SK-N-SH (cell line): Measurements from ENCODE around the gene DCD. TPM values are rescaled to one million over a fixed set of nuclear protein-coding genes. Genes with fewer than 3 reads are reported as not detected.

Experiments
- CTCF ChIA-PET: fragments of 300-600, 350-600 bp; formaldehyde crosslinking; extraction: SDS; loops from one replicate; lab custom pipeline; 2021; lab: Yijun Ruan, JAX
- POLR2A ChIA-PET: fragments of 350-600 bp; sonication (Branson Sonifier 250); formaldehyde crosslinking; extraction: SDS; loops from one replicate; lab custom pipeline; 2020; ENCODE audit warnings: antibody characterized with exemption, inconsistent platforms; lab: Yijun Ruan, JAX
- DNase-seq: peaks from one replicate; pipeline ENCODE4 v3.0.0; 2012
- H2AFZ ChIP-seq: fragments of 200-600 bp; sonication (generic); 2 replicates; pipeline ENCODE4 v1.8.1; 2016; ENCODE audit warnings: antibody characterized with exemption, mild to moderate bottlenecking, low read depth
- H3F3A ChIP-seq: fragments of 200-600 bp; sonication (generic); replicated peaks from 2 replicates; pipeline ENCODE3; 2016; ENCODE audit warnings: antibody characterized with exemption, mild to moderate bottlenecking; ENCODE audit not compliant: insufficient read depth
- H3K27ac ChIP-seq, 2 experiments: fragments of 200-500 bp in 1 of 2; fragments of 200-600 bp in 1 of 2; sonication (Bioruptor generic) in 1 of 2; sonication (generic), shearing (Covaris generic) in 1 of 2; 2 replicates each; pipeline versions ENCODE4 v1.5.1 to v1.6.1; 2014 to 2016; ENCODE audit warnings: low read depth in 2 of 2, inconsistent platforms in 1 of 2, low read length in 1 of 2, mild to moderate bottlenecking in 1 of 2, mixed read lengths in 1 of 2
- H3K27me3 ChIP-seq: fragments of 200-600 bp; sonication (generic), shearing (Covaris generic); 2 replicates; pipeline ENCODE4 v1.6.1; 2016; ENCODE audit warnings: mixed run types; ENCODE audit not compliant: insufficient read depth
- H3K36me3 ChIP-seq, 2 experiments: fragments of 200-500 bp in 1 of 2; fragments of 200-600 bp in 1 of 2; sonication (Bioruptor generic) in 1 of 2; sonication (generic) in 1 of 2; replicated peaks in 1 of 2; 2 replicates each; pipeline versions ENCODE3 to v1.5.1; 2014 to 2016; ENCODE audit warnings: low read length in 1 of 2, mild to moderate bottlenecking in 1 of 2; ENCODE audit not compliant: insufficient read depth in 2 of 2, control insufficient read depth in 1 of 2
- H3K4me1 ChIP-seq, 2 experiments: fragments of 200-500 bp in 1 of 2; fragments of 200-600 bp in 1 of 2; sonication (Bioruptor generic) in 1 of 2; sonication (generic), shearing (Covaris generic) in 1 of 2; 2 replicates each; pipeline versions ENCODE4 v1.5.1 to v1.6.1; 2014 to 2016; ENCODE audit warnings: low read depth in 1 of 2, low read length in 1 of 2, mixed run types in 1 of 2; ENCODE audit not compliant: insufficient read depth in 2 of 2, control insufficient read depth in 1 of 2
- H3K4me2 ChIP-seq: fragments of 200-600 bp; sonication (generic), shearing (Covaris generic); 2 replicates; pipeline ENCODE4 v1.6.1; 2017; ENCODE audit warnings: mixed run types
- H3K4me3 ChIP-seq, 2 experiments: fragments of 200-500 bp in 1 of 2; fragments of 200-600 bp in 1 of 2; sonication (Bioruptor generic) in 1 of 2; sonication (generic), shearing (Covaris generic) in 1 of 2; 2 replicates each; pipeline versions ENCODE4 v1.5.1 to v1.8.1; 2014 to 2016; ENCODE audit warnings: low read depth in 2 of 2, inconsistent platforms in 1 of 2, low read length in 1 of 2, mild to moderate bottlenecking in 1 of 2, mixed read lengths in 1 of 2, moderate library complexity in 1 of 2
- H3K79me2 ChIP-seq: fragments of 200-600 bp; sonication (generic); 2 replicates; pipeline ENCODE4 v1.8.1; 2017; ENCODE audit warnings: mild to moderate bottlenecking; ENCODE audit not compliant: insufficient read depth
- H3K9ac ChIP-seq: fragments of 200-600 bp; sonication (generic); 2 replicates; pipeline ENCODE4 v1.6.1; 2017; ENCODE audit warnings: mixed run types
- H3K9me2 ChIP-seq: fragments of 200-600 bp; sonication (generic); 2 replicates; pipeline ENCODE4 v1.6.1; 2017; ENCODE audit warnings: mixed run types
- H3K9me3 ChIP-seq: fragments of 200-600 bp; sonication (generic); 2 replicates; pipeline ENCODE4 v1.6.1; 2017; ENCODE audit warnings: mixed run types, mild to moderate bottlenecking, moderate library complexity
- H4K20me1 ChIP-seq: fragments of 200-600 bp; sonication (generic); 2 replicates; pipeline ENCODE4 v1.6.1; 2017; ENCODE audit warnings: mild to moderate bottlenecking, mixed run types; ENCODE audit not compliant: insufficient read depth
- CTCF ChIP-seq: fragments of 200-600 bp; sonication (generic); IDR thresholded peaks from 2 replicates; pipeline ENCODE4 v1.6.1; 2017; ENCODE audit warnings: antibody characterized with exemption, mild to moderate bottlenecking, moderate library complexity
- ELF1 ChIP-seq: IDR thresholded peaks from 2 replicates; pipeline ENCODE4 v1.4.0; 2012
- EP300 ChIP-seq, 2 experiments: IDR thresholded peaks; 2 replicates each; pipeline versions ENCODE4 v1.4.0 to v1.6.1; 2012; ENCODE audit warnings: borderline replicate concordance in 1 of 2, low read depth in 1 of 2, low read length in 1 of 2
- FOSL2 ChIP-seq: IDR thresholded peaks from 2 replicates; pipeline ENCODE4 v1.4.0; 2012; ENCODE audit warnings: low read depth, mild to moderate bottlenecking, moderate library complexity, borderline replicate concordance
- FOXM1 ChIP-seq: IDR thresholded peaks from 2 replicates; pipeline ENCODE4 v1.4.0; 2012; ENCODE audit warnings: low read depth, mild to moderate bottlenecking
- GABPA ChIP-seq: IDR thresholded peaks from 2 replicates; pipeline ENCODE4 v1.4.0; 2012; ENCODE audit warnings: low read depth, mild to moderate bottlenecking
- IRF3 ChIP-seq: fragments of 150-350 bp; IDR thresholded peaks from 2 replicates; pipeline ENCODE4 v1.6.1; 2016; ENCODE audit warnings: mild to moderate bottlenecking, low read depth, low read length
- MAX ChIP-seq: IDR thresholded peaks from 2 replicates; pipeline ENCODE4 v1.4.0; 2012; ENCODE audit warnings: low read depth
- MEF2A ChIP-seq: IDR thresholded peaks from 2 replicates; pipeline ENCODE4 v1.4.0; 2012; ENCODE audit warnings: low read depth, borderline replicate concordance
- POLR2AphosphoS5 ChIP-seq: IDR thresholded peaks from 2 replicates; pipeline ENCODE4 v1.6.1; 2012; ENCODE audit warnings: low read depth, low read length
- RAD21 ChIP-seq: IDR thresholded peaks from 2 replicates; pipeline ENCODE4 v1.6.1; 2012; ENCODE audit warnings: mild to moderate bottlenecking, low read length
- RCOR1 ChIP-seq: fragments of 150-350 bp; IDR thresholded peaks from 2 replicates; pipeline ENCODE4 v1.6.1; 2017; ENCODE audit warnings: antibody characterized with exemption, low read length
- RFX5 ChIP-seq: IDR thresholded peaks from 2 replicates; pipeline ENCODE4 v1.6.1; 2012; ENCODE audit warnings: mild to moderate bottlenecking, improper control_type of control experiment, low read length
- RXRA ChIP-seq: IDR thresholded peaks from 2 replicates; pipeline ENCODE4 v1.4.0; 2012; ENCODE audit warnings: low read depth, mild to moderate bottlenecking, borderline replicate concordance
- SMC3 ChIP-seq: IDR thresholded peaks from 2 replicates; pipeline ENCODE4 v1.6.1; 2012; ENCODE audit warnings: low read depth, low read length, improper control_type of control experiment
- TAF1 ChIP-seq: IDR thresholded peaks from 2 replicates; pipeline ENCODE4 v1.6.1; 2012; ENCODE audit warnings: low read depth, mild to moderate bottlenecking, low read length, moderate library complexity, borderline replicate concordance
- TCF12 ChIP-seq: IDR thresholded peaks from 2 replicates; pipeline ENCODE4 v1.4.0; 2012
- USF2 ChIP-seq: fragments of 150-350 bp; IDR thresholded peaks from 2 replicates; pipeline ENCODE4 v1.6.1; 2017; ENCODE audit warnings: antibody characterized with exemption, low read length, low read depth, borderline replicate concordance
- YY1 ChIP-seq: IDR thresholded peaks from 2 replicates; pipeline ENCODE4 v1.4.0; 2012; ENCODE audit warnings: low read depth, mild to moderate bottlenecking
- ZBTB33 ChIP-seq: IDR thresholded peaks from 2 replicates; pipeline ENCODE4 v1.4.0; 2012; ENCODE audit warnings: low read depth, borderline replicate concordance
- WGBS: methylation state at CpG from one replicate; pipeline ENCODE4 v1.1.6; 2017; ENCODE audit warnings: low lambda C conversion rate; 5-methylcytosine and 5-hydroxymethylcytosine counted together
- polyA plus RNA-seq, 3 experiments: library from polyadenylated mRNA; depleted of rRNA; stranded (reverse); fragments of >200 nt; gene quantifications; 2 replicates each; pipeline ENCODE4 v1.2.3, GENCODE V29; 2012

DCD gene
- polyA plus RNA-seq, 1 of the 3 experiments (the other 2 are of a cell fraction) = not detected

GRCh38 chr12:54625598-54625997 lies 22.6 kb downstream of the DCD start:
- no peak overlapping the region for H3K4me3 ChIP-seq
- no peak for DNase-seq
- no peaks in the 10 kb centered on the region for H3F3A ChIP-seq
- H3K79me2 ChIP-seq = no peaks in the 10 kb centered on the region
- no peak overlapping the region for H3K4me2 ChIP-seq
- H3K9ac ChIP-seq = no peak overlapping the region
- H2AFZ ChIP-seq = no peak overlapping the region
- H3K9me2 ChIP-seq = no peaks in the 10 kb centered on the region
- peaks cover 0 to 10% of the 10 kb centered on the region in 2 experiments; a peak in 1 of 4 replicates for H3K4me1 ChIP-seq
- CTCF ChIA-PET = no interaction called here
- POLR2A ChIA-PET = no interaction called here
- H4K20me1 ChIP-seq = no peaks in the 10 kb centered on the region
- H3K36me3 ChIP-seq = no peaks in the 10 kb centered on the region
- H3K9me3 ChIP-seq = no peaks in the 10 kb centered on the region
- TF ChIP-seq FOSL2 (no peak), GABPA (no peak)
- TF ChIP-seq, all 33 proteins: peak for 0
- no peak overlapping the region for H3K27ac ChIP-seq
- peaks cover 10% of the 10 kb centered on the region; the same call in 1 of the 2 replicates for H3K27me3 ChIP-seq

GRCh38 chr12:54624315-54625279 lies 23.6 kb downstream of the DCD start:
- peaks cover 0 to 10% of the 10 kb centered on the region in 2 experiments; a peak in 1 of 4 replicates for H3K4me1 ChIP-seq
- CTCF ChIA-PET = interaction anchor here (0.7 kb wide), 1 partner anchor 28 kb away, joined by 3 read pairs; no protein-coding TSS in a partner anchor
- no peaks in the 10 kb centered on the region for H3K9me2 ChIP-seq
- H4K20me1 ChIP-seq = no peaks in the 10 kb centered on the region
- no peak overlapping the region for H3K27ac ChIP-seq
- H3K4me2 ChIP-seq = no peak overlapping the region
- no peak overlapping the region for H2AFZ ChIP-seq
- H3K9me3 ChIP-seq = no peaks in the 10 kb centered on the region
- 3% methylated on average over 5 of the region's 5 CpGs for WGBS
- no peak overlapping the region for H3K4me3 ChIP-seq
- TF ChIP-seq POLR2AphosphoS5 (no peak), GABPA (no peak), EP300 (IDR thresholded peaks at IDR 0.05; ENCODE audit: borderline replicate concordance in 1 of 2, low read depth in 1 of 2, low read length in 1 of 2) (no peak), RAD21 (no peak), FOSL2 (no peak), MAX (no peak), ZBTB33 (no peak), TAF1 (no peak), RFX5 (no peak), TCF12 (no peak), USF2 (no peak), CTCF (no peak), YY1 (no peak), RXRA (no peak), ELF1 (no peak), MEF2A (no peak), FOXM1 (no peak), SMC3 (no peak), IRF3 (no peak), RCOR1 (no peak)
- DNase-seq = no peak
- no peak overlapping the region for H3K9ac ChIP-seq
- no peaks in the 10 kb centered on the region for H3K79me2 ChIP-seq
- POLR2A ChIA-PET = no interaction called here
- H3K27me3 ChIP-seq = peaks cover 10% of the 10 kb centered on the region; the same call in 1 of the 2 replicates
- no peaks in the 10 kb centered on the region for H3K36me3 ChIP-seq
- no peaks in the 10 kb centered on the region for H3F3A ChIP-seq
